Uterus (tissue), 2 donors: ENCODE results near the gene TCTN3.

ENCODE experiments used
- POLR2A ChIP-seq, 2 donors: fragments of 450-650 bp; IDR thresholded peaks; one replicate each; pipeline ENCODE4 v1.6.1; 2016; ENCODE audit warnings: antibody characterized with exemption in 2 of 2, mild to moderate bottlenecking in 1 of 2, moderate library complexity in 1 of 2
- TF ChIP-seq, protein P1 (sequence below), 4 experiments: fragments of 200-600 bp in 2 of 4; fragments of 450-650 bp in 2 of 4; sonication (generic) in 2 of 4; IDR thresholded peaks; one replicate each; pipeline ENCODE4 v1.5.1; 2016 to 2019; ENCODE audit warnings: antibody characterized with exemption in 4 of 4, mild to moderate bottlenecking in 2 of 4, moderate library complexity in 1 of 4

DNA sequence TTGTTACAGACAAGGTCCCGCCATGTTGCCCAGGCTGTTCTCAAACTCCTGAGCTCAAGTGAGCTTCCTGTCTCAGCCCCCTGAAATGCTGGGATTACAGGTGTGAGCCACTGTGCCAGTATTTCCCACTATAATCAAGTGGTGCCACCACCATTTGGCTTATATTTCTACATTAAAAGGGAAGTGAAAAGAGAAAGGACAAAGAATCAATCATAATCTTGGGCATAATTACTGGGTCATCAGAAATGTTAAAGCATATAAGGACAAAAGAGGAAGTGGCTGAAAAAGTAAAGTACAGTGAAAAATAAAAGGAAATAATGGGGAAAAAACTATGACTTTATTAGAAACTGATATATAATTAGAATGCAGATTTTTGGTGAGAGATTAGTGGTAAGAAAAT lies 36.5 kb upstream of the TCTN3 start:
- TF ChIP-seq, protein P1, sequence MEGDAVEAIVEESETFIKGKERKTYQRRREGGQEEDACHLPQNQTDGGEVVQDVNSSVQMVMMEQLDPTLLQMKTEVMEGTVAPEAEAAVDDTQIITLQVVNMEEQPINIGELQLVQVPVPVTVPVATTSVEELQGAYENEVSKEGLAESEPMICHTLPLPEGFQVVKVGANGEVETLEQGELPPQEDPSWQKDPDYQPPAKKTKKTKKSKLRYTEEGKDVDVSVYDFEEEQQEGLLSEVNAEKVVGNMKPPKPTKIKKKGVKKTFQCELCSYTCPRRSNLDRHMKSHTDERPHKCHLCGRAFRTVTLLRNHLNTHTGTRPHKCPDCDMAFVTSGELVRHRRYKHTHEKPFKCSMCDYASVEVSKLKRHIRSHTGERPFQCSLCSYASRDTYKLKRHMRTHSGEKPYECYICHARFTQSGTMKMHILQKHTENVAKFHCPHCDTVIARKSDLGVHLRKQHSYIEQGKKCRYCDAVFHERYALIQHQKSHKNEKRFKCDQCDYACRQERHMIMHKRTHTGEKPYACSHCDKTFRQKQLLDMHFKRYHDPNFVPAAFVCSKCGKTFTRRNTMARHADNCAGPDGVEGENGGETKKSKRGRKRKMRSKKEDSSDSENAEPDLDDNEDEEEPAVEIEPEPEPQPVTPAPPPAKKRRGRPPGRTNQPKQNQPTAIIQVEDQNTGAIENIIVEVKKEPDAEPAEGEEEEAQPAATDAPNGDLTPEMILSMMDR (IDR thresholded peaks at IDR 0.05) = no peak
- TF ChIP-seq POLR2A (IDR thresholded peaks at IDR 0.05) = no peak
